Osteocyte (in vitro differentiated cells): ENCODE measurements around the gene GRIP2. TPM values are rescaled to one million over a fixed set of nuclear protein-coding genes. Genes with fewer than 3 reads are reported as not detected.

Source experiments
- DNase-seq: peaks from one replicate; pipeline ENCODE4 v3.0.0; 2021; ENCODE audit warnings: mixed read lengths; ENCODE audit not compliant: unreplicated experiment; ENCODE audit errors: extremely low spot score
- H3K27ac Mint-ChIP-seq: one replicate; pipeline ENCODE4 v1.8.0; 2021; ENCODE audit warnings: mild to moderate bottlenecking, mixed read lengths; ENCODE audit not compliant: unreplicated experiment
- H3K27me3 Mint-ChIP-seq: one replicate; pipeline ENCODE4 v1.8.0; 2021; ENCODE audit warnings: mixed read lengths; ENCODE audit not compliant: unreplicated experiment
- H3K36me3 Mint-ChIP-seq: one replicate; pipeline ENCODE4 v1.8.0; 2021; ENCODE audit warnings: mixed read lengths; ENCODE audit not compliant: unreplicated experiment
- H3K4me1 Mint-ChIP-seq: one replicate; pipeline ENCODE4 v1.8.0; 2021; ENCODE audit warnings: mixed read lengths; ENCODE audit not compliant: unreplicated experiment
- H3K4me3 Mint-ChIP-seq: one replicate; pipeline ENCODE4 v1.8.0; 2021; ENCODE audit warnings: mild to moderate bottlenecking, moderate library complexity, mixed read lengths; ENCODE audit not compliant: unreplicated experiment
- H3K9me3 Mint-ChIP-seq: one replicate; pipeline ENCODE4 v1.8.0; 2021; ENCODE audit warnings: mixed read lengths; ENCODE audit not compliant: unreplicated experiment
- total RNA-seq: library from RNA; stranded (reverse); gene quantifications from 2 replicates; pipeline ENCODE4 v1.2.1, GENCODE V29; 2021
- TF ChIP-seq, protein P1 (sequence below): fragments of 200-600 bp; sonication (generic); IDR thresholded peaks from 2 replicates; pipeline ENCODE4 v1.5.0; 2021; ENCODE audit warnings: antibody characterized with exemption, mild to moderate bottlenecking, moderate library complexity

The GRIP2 gene
- total RNA-seq, 1 donor from 2014 or later: 0.35 TPM

DNA sequence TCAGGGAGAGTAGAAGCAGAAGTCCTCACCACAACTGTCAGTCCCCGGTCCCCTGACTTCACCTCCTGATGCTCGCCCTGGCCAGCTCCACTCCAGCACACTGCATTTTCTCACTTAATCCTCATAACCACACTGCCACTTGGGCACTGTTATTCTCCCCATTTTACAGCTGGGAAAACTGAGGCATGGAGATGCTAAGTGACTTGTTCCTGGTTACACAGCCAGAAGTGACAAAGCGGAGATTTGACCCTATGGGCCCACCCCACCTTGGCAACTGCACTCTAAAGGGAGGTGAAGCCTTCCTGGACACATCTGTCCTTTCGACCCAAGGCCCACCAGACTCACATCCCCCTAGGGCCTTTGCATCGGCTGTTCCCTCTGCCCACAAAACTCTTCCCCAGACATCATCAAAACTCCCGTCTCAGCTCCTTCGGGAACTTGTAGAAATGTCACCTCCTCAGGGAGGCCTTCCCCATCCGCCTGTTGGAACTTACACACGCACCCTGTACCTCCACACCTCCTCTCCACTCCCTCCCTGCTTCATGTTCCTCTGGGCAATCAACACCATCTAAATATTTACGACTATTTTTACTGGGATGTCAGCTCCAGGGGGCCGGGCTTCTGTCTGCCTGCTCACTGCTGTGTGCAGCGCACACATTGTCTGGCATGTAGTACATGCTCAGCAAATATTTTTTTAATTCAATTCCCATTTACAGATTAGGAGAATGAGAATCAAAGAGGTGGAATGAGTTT, 3.1 kb downstream of the GRIP2 start:
- H3K27ac Mint-ChIP-seq: no peak overlapping the region
- no peaks in the 10 kb centered on the region for H3K9me3 Mint-ChIP-seq
- DNase-seq: no peak
- TF ChIP-seq, protein P1, sequence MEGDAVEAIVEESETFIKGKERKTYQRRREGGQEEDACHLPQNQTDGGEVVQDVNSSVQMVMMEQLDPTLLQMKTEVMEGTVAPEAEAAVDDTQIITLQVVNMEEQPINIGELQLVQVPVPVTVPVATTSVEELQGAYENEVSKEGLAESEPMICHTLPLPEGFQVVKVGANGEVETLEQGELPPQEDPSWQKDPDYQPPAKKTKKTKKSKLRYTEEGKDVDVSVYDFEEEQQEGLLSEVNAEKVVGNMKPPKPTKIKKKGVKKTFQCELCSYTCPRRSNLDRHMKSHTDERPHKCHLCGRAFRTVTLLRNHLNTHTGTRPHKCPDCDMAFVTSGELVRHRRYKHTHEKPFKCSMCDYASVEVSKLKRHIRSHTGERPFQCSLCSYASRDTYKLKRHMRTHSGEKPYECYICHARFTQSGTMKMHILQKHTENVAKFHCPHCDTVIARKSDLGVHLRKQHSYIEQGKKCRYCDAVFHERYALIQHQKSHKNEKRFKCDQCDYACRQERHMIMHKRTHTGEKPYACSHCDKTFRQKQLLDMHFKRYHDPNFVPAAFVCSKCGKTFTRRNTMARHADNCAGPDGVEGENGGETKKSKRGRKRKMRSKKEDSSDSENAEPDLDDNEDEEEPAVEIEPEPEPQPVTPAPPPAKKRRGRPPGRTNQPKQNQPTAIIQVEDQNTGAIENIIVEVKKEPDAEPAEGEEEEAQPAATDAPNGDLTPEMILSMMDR: no peak
- H3K4me3 Mint-ChIP-seq: no peak overlapping the region
- H3K27me3 Mint-ChIP-seq: peaks cover under 1% of the 10 kb centered on the region
- H3K36me3 Mint-ChIP-seq: no peaks in the 10 kb centered on the region
- peaks cover 4% of the 10 kb centered on the region for H3K4me1 Mint-ChIP-seq

DNA sequence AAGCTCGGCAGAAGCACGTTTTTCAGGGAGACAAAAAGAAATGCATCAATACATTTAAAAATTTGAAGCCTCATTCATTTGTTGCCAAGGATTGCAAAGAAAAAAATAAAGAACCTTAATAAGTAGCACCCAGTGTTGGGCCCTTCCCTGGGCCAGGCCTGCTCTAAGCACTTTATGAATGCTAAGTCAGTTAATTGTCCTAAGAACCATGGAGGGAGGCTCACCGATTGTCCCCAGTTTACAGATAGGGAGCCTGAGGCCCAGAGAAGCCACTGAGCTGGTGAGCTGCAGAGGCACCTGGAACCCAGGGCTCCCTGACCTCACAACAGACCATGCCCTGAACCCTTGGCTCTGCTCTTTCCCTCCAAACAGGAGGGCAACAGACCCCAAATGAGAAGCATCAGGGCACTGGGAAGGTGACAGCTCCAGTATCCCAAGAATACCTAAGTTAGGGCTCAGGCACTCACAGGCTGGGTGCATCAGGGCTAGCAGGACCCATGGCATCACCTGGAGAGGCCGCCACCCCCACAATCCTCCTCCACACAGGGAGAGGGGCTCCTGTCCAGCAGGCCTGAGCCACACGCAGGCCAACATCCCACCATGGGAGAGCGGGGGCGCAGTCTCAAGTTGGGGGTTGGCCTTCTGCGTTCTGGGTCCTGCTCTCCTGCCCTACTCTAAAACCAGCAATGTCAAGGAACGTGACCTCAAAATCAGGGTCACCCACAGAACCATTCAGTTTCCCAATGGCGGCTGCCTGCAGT, 3.9 kb downstream of the GRIP2 start:
- H3K4me3 Mint-ChIP-seq: no peak overlapping the region
- TF ChIP-seq, protein P1: no peak
- H3K4me1 Mint-ChIP-seq: peaks cover 4% of the 10 kb centered on the region
- no peak for DNase-seq
- H3K9me3 Mint-ChIP-seq: no peaks in the 10 kb centered on the region
- H3K27ac Mint-ChIP-seq: no peak overlapping the region
- H3K36me3 Mint-ChIP-seq: no peaks in the 10 kb centered on the region
- H3K27me3 Mint-ChIP-seq: peaks cover 3% of the 10 kb centered on the region

DNA sequence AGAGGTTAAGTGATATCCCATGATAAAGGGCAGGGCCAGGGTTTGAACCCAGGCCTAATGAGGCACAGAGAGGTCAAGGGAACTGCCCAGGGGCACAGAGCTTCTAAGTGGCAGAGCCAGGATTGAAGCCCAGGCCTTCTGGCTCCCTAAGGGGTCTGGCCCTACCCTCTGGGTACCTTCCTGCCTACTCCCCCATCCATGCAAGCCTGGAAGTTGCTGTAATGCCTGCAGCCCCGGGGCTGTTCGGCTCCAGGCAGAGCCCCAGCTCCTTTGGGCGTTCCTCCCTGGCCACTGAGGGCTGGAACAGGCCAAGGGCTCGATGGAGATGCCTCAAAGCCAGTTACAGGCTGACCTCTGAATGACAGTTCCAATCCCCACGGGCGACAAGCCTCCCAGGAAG, 4.5 kb downstream of the GRIP2 start:
- no peaks in the 10 kb centered on the region for H3K36me3 Mint-ChIP-seq
- H3K4me1 Mint-ChIP-seq: peaks cover 4% of the 10 kb centered on the region
- H3K27ac Mint-ChIP-seq: no peak overlapping the region
- no peak for DNase-seq
- no peaks in the 10 kb centered on the region for H3K9me3 Mint-ChIP-seq
- H3K27me3 Mint-ChIP-seq: peaks cover 8% of the 10 kb centered on the region
- TF ChIP-seq, protein P1: no peak
- no peak overlapping the region for H3K4me3 Mint-ChIP-seq

DNA sequence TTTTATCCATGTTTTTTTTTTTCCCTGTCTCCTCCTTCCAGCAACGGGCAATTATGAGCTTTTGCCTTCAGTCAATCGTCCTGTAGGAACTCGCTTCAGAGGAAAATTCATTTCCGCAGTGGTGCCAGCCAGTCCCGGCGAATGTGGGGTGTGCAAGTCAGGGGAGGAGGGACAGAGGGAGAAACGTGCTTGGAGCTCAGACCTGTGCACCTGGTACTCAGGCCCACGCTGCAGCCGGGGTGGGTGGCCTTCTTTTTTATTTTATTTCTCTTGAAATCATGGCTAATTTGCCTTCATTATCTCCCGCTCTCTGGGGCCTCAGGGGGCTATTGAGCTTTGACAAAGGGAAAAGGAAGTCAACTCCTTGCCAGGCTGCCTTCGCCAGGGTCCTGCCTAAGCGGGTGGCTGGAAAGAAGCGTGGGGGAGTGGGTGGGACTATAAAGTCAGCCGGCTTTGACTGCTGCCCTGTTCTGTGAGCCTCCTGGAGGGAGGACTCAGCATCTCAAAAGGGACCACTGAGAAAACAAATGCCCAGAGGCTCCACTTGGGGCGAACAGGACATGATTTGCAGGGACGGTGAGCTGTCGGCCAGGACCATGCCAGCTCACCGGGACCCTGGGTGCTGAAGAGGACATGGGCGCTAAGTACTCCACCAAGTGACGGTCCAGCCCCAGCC, 5.5 kb downstream of the GRIP2 start:
- Mint-ChIP-seq H3K36me3 (no peaks in the 10 kb centered on the region), H3K4me1 (peaks cover 4% of the 10 kb centered on the region), H3K27me3 (peaks cover 15% of the 10 kb centered on the region), H3K27ac (no peak overlapping the region), H3K4me3 (no peak overlapping the region), H3K9me3 (no peaks in the 10 kb centered on the region)
- TF ChIP-seq, protein P1: no peak
- no peak for DNase-seq
